CD4-positive, alpha-beta memory T cell (primary cell): ENCODE data around the gene DRC1. TPM values are rescaled to one million over a fixed set of nuclear protein-coding genes. Genes with fewer than 3 reads are reported as not detected.
A peak's percentile ranks its signal among the peaks of the same experiment; 100 is the strongest.

Experiments
- CTCF ChIA-PET: fragments of 350-600 bp; sonication (Branson Sonifier 250); formaldehyde crosslinking; loops from one replicate; lab custom pipeline; 2021; ENCODE audit warnings: inconsistent platforms; ENCODE audit not compliant: partially characterized antibody; lab: Charles Lee
- POLR2A ChIA-PET: fragments of 350-600 bp; sonication (Branson Sonifier 250); formaldehyde crosslinking; loops from one replicate; lab custom pipeline; 2021; ENCODE audit not compliant: partially characterized antibody; lab: Charles Lee
- DNase-seq, 5 donors: peaks; one replicate each; pipeline versions ENCODE4 v3.0.0 to v3.0.0-alpha.2; 2020 to 2022; ENCODE audit warnings: mixed read lengths in 1 of 5
- H3K27ac ChIP-seq: one replicate; pipeline ENCODE4 v1.7.0; 2013; ENCODE audit warnings: low read depth, low read length
- H3K27me3 ChIP-seq: 2 replicates; pipeline ENCODE4 v1.7.0; 2013; ENCODE audit warnings: mild to moderate bottlenecking, low read length, moderate library complexity; ENCODE audit not compliant: insufficient read depth
- H3K36me3 ChIP-seq: 2 replicates; pipeline ENCODE4 v1.7.0; 2013; ENCODE audit warnings: mild to moderate bottlenecking, low read length, moderate library complexity; ENCODE audit not compliant: insufficient read depth
- H3K4me1 ChIP-seq: 2 replicates; pipeline ENCODE4 v1.7.0; 2013; ENCODE audit warnings: mild to moderate bottlenecking, low read length, moderate library complexity; ENCODE audit not compliant: insufficient read depth
- H3K4me3 ChIP-seq, 2 donors: one replicate each; pipeline ENCODE4 v1.7.0; 2013; ENCODE audit warnings: low read length in 2 of 2, mild to moderate bottlenecking in 1 of 2
- H3K9me3 ChIP-seq, 2 donors: one replicate each; pipeline ENCODE4 v1.7.0; 2013; ENCODE audit warnings: low read length in 2 of 2, control low read depth in 1 of 2; ENCODE audit not compliant: control insufficient read depth in 1 of 2
- H3K27ac Mint-ChIP-seq, 7 donors: one replicate each; pipeline ENCODE4 v1.8.0; 2020 to 2021; ENCODE audit warnings: mixed read lengths in 7 of 7, mild to moderate bottlenecking in 6 of 7, inconsistent platforms in 3 of 7, moderate library complexity in 3 of 7
- H3K27me3 Mint-ChIP-seq, 2 donors: one replicate each; pipeline ENCODE4 v1.8.0; 2020 to 2021; ENCODE audit warnings: mixed read lengths in 2 of 2
- H3K36me3 Mint-ChIP-seq, 2 donors: one replicate each; pipeline ENCODE4 v1.8.0; 2020 to 2021; ENCODE audit warnings: mixed read lengths in 2 of 2, inconsistent platforms in 1 of 2, mild to moderate bottlenecking in 1 of 2
- H3K4me1 Mint-ChIP-seq, 4 donors: one replicate each; pipeline ENCODE4 v1.8.0; 2020 to 2021; ENCODE audit warnings: mixed read lengths in 4 of 4, mild to moderate bottlenecking in 1 of 4
- H3K4me3 Mint-ChIP-seq, 8 donors: one replicate each; pipeline ENCODE4 v1.8.0; 2020 to 2021; ENCODE audit warnings: mixed read lengths in 8 of 8, mild to moderate bottlenecking in 7 of 8, moderate library complexity in 6 of 8, inconsistent platforms in 3 of 8
- H3K9me3 Mint-ChIP-seq, 8 donors: one replicate each; pipeline ENCODE4 v1.8.0; 2020 to 2021; ENCODE audit warnings: mixed read lengths in 8 of 8, mild to moderate bottlenecking in 5 of 8, inconsistent platforms in 3 of 8, moderate library complexity in 1 of 8
- intact Hi-C: fragments of 100-400 bp; cut with micrococcal nuclease; formaldehyde crosslinking; loops from one replicate; pipeline ENCODE4 v1.15.1; 2023
- polyA plus RNA-seq, 2 donors: library from polyadenylated mRNA; unstranded; fragments of 300-500 nt; fragmentation: Illumina TruSeq; gene quantifications; one replicate each; pipeline ENCODE4 v1.2.3, GENCODE V29; 2021
- total RNA-seq, 2 experiments: library from RNA; stranded (reverse); gene quantifications; one replicate each; pipeline ENCODE4 v1.2.3, GENCODE V29; 2021

Gene DRC1
- total and polyA plus RNA-seq, 4 experiments from 2014 or later, result not detected

DNA sequence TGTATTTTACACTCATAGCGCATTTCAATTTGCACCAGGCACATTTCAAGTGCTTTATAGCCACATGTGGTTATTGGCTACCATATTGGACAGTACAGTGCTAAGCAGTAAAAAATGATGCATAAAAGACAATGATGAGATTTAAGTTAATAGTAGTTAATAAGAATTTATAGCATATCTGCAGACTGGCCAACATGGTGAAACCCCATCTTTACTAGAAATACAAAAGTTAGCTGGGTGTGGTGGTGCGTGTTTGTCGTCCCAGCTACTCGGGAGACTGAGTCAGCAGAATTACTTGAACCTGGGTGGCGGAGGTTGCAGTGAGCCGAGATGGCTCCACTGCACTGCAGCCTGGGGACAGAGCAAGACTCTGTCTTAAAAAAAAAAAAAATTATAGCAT is 9.7 kb downstream of the DRC1 start:
- Mint-ChIP-seq H3K9me3 (no peaks in the 10 kb centered on the region), H3K4me1 (peaks cover 0 to 8% (median 7%) of the 10 kb centered on the region in 4 donors), H3K27ac (peak overlapping the region in 1 of 7 donors; percentile 54), H3K4me3 (peak overlapping the region in 5 of 8 donors; percentile 66 to 76 (median 74)), H3K27me3 (peaks cover 8 to 11% of the 10 kb centered on the region in 2 donors), H3K36me3 (no peaks in the 10 kb centered on the region)
- Histone ChIP-seq H3K27me3 (no peaks in the 10 kb centered on the region), H3K36me3 (no peaks in the 10 kb centered on the region), H3K9me3 (no peaks in the 10 kb centered on the region), H3K27ac (no peak overlapping the region), H3K4me1 (no peaks in the 10 kb centered on the region), H3K4me3 (no peak overlapping the region)
- intact Hi-C loops, result no loop called here
- POLR2A ChIA-PET, result no interaction called here
- CTCF ChIA-PET, result no interaction called here
- DNase-seq, result no peak

DNA sequence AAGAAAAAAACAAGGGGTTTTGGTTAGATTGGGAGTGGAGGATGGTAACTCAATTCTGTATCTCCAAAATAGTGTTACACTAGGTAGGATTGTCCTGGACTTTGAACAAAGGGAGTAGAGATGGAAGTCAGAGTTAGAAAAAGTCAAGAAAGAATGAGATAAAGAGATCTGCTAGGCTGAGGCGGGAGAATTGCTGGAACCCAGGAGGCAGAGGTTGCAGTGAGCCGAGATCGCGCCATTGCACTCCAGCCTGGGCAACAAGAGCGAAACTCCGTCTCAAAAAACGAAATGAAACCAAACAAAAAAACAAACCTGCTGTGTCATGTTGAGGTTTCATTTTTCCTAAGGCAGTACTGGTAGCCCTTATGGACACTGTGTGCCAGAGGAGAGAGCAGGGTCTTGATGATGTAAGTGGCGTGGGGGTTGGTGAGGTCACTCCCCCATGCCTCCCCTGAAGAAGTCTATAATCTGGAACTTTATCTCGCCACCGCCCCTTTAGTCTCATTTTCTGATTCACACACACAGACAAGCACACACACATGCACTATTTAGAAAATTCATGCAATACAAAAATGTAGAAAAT is 10.5 kb downstream of the DRC1 start:
- Histone ChIP-seq H3K27me3 (no peaks in the 10 kb centered on the region), H3K27ac (no peak overlapping the region), H3K4me3 (peak overlapping the region in 1 of 2 donors; percentile 17), H3K9me3 (no peaks in the 10 kb centered on the region), H3K4me1 (no peaks in the 10 kb centered on the region), H3K36me3 (no peaks in the 10 kb centered on the region)
- Mint-ChIP-seq H3K27ac (peak overlapping the region in 2 of 7 donors; percentile 1 to 31), H3K4me1 (peaks cover 0 to 8% (median 7%) of the 10 kb centered on the region in 4 donors), H3K36me3 (no peaks in the 10 kb centered on the region), H3K9me3 (no peaks in the 10 kb centered on the region), H3K4me3 (peak overlapping the region; percentile 60 to 76 (median 71)), H3K27me3 (peaks cover 8 to 9% of the 10 kb centered on the region in 2 donors)
- intact Hi-C loops, result no loop called here
- CTCF ChIA-PET, result no interaction called here
- POLR2A ChIA-PET, result no interaction called here
- no peak for DNase-seq

DNA sequence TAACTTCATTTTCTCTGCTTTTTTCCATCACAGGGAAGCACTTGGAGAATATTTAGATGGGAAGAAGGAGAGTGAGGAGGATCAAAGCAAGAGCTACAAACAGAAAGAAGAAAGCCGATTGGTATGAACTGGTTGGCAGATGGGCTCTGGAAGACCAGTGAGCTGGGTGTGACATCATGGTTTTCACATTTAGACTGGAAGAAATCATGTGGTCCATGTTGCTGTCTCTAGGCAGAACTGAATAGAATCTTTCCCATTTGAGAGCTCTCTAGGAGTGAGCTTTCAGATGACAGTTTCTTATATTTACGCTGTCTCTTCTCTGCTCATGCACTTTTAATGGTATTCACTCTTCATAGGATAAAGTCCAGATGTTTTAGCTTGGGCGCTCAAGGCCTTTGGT is 12.6 kb downstream of the DRC1 start:
- Histone ChIP-seq H3K27ac (no peak overlapping the region), H3K27me3 (no peaks in the 10 kb centered on the region), H3K4me3 (no peak overlapping the region), H3K36me3 (no peaks in the 10 kb centered on the region), H3K4me1 (no peaks in the 10 kb centered on the region), H3K9me3 (no peaks in the 10 kb centered on the region)
- intact Hi-C loops, result no loop called here
- peaks cover 0 to 2% of the 10 kb centered on the region in 2 donors for H3K27me3 Mint-ChIP-seq
- no peak for DNase-seq
- CTCF ChIA-PET, result interaction anchor here (0.9 kb wide), 1 partner anchor 57 kb away, joined by 3 read pairs; no protein-coding TSS in a partner anchor
- no peaks in the 10 kb centered on the region for H3K36me3 Mint-ChIP-seq
- POLR2A ChIA-PET, result no interaction called here
- no peaks in the 10 kb centered on the region for H3K9me3 Mint-ChIP-seq
- H3K27ac Mint-ChIP-seq, result no peak overlapping the region
- H3K4me3 Mint-ChIP-seq, result no peak overlapping the region
- peaks cover 0 to 8% (median 7%) of the 10 kb centered on the region in 4 donors for H3K4me1 Mint-ChIP-seq

DNA sequence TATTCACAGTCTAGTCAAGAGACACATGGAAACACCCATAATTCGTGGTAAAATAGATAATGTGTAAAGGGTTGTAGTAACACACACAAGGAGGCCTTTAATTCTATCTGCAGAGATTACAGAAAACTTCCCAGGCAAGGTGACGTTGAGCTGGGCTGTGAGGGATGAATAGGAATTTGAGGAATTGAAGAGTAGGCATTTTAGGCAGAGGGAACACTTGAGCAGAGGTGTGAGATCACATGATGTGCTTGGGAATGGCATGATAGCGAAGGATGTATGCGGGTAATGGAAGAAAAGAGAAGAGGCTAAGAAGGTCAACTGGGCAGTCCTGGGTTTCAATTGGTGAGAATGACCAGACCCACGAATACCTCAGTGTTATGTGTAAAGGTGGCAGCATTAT is 20.2 kb downstream of the DRC1 start:
- DNase-seq, result no peak

DNA sequence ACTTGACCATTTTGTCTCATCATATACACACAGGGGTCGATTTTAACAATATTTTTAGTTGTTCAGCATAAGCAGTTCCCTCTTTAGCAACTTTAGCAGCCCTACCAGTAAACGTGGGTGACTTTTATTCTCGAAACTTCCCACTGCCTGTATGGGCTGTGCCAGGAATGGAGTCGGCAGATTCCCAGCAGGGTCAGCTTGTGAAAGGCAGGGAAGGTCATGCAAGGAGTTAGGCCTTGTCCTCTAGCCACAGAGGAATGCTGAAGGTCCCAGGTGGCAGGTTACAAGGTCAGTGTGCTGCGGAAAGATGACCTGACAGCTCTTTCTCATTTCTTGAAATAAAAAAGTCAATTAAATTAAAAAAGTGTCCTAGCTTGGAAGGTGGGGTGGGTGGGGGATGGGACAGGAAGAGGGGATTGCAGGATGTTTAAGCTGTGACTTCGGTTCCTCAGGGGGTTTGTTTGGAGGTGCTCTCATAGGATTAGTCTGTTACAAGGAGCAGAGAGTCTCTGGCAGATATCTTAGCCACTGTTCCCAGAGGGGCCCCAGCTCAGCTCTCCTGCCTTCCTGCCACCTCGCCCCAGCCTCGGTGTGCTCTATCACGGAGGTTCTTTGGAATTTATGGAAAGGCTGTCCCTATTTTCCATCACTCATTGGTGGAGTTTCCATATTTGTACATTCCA is 21.4 kb downstream of the DRC1 start:
- intact Hi-C loops, result no loop called here
- Mint-ChIP-seq H3K27ac (no peak overlapping the region), H3K9me3 (peaks cover 0 to 2% (median 0%) of the 10 kb centered on the region in 8 donors), H3K27me3 (peaks cover 2 to 4% of the 10 kb centered on the region in 2 donors), H3K36me3 (no peaks in the 10 kb centered on the region), H3K4me1 (no peaks in the 10 kb centered on the region), H3K4me3 (no peak overlapping the region)
- Histone ChIP-seq H3K4me1 (no peaks in the 10 kb centered on the region), H3K27me3 (no peaks in the 10 kb centered on the region), H3K27ac (no peak overlapping the region), H3K4me3 (no peak overlapping the region), H3K36me3 (no peaks in the 10 kb centered on the region), H3K9me3 (no peaks in the 10 kb centered on the region)
- POLR2A ChIA-PET, result no interaction called here
- DNase-seq, result no peak
- CTCF ChIA-PET, result no interaction called here

More for the DNA sequence above, 20.2 kb downstream of the DRC1 start:
- H3K27ac Mint-ChIP-seq, result no peak overlapping the region
- H3K9me3 Mint-ChIP-seq, result peaks cover 0 to 2% (median 0%) of the 10 kb centered on the region in 8 donors
- H3K27me3 Mint-ChIP-seq, result peaks cover 2 to 4% of the 10 kb centered on the region in 2 donors
- Histone ChIP-seq H3K36me3 (no peaks in the 10 kb centered on the region), H3K27me3 (no peaks in the 10 kb centered on the region), H3K4me1 (no peaks in the 10 kb centered on the region), H3K9me3 (no peaks in the 10 kb centered on the region), H3K27ac (no peak overlapping the region), H3K4me3 (no peak overlapping the region)
- no peaks in the 10 kb centered on the region for H3K36me3 Mint-ChIP-seq
- intact Hi-C loops, result no loop called here
- no peaks in the 10 kb centered on the region for H3K4me1 Mint-ChIP-seq
- POLR2A ChIA-PET, result no interaction called here
- CTCF ChIA-PET, result no interaction called here
- H3K4me3 Mint-ChIP-seq, result no peak overlapping the region

DNA sequence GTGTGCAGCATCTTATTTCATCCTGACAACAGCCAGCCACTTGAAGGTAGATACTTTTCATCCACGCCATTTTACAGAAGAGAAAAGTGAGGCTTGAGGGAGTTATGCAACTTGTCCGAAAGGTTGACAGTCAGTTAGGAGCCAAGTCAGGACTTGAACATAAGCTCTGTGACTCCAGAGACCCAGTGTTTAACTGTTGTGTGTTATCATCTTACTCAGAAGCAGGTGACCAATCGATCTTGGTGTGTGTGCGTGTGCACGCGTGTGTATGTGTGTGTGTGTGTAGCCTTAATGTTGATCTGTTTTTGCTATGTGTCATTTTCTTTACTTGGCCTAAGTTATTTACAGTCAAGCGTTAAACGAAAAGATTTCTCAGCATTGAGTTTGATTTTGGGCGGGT is 22.0 kb downstream of the DRC1 start:
- CTCF ChIA-PET, result no interaction called here
- intact Hi-C loops, result no loop called here
- no peaks in the 10 kb centered on the region for H3K36me3 Mint-ChIP-seq

GRCh38 chr2:26424221-26424620 is 22.5 kb downstream of the DRC1 start:
- CTCF ChIA-PET, result no interaction called here
- peaks cover 0 to 6% of the 10 kb centered on the region in 2 donors for H3K27me3 Mint-ChIP-seq
- no peaks in the 10 kb centered on the region for H3K4me1 Mint-ChIP-seq

More for the DNA sequence above, 22.0 kb downstream of the DRC1 start:
- peaks cover 0 to 2% (median 0%) of the 10 kb centered on the region in 8 donors for H3K9me3 Mint-ChIP-seq
- H3K27ac Mint-ChIP-seq, result no peak overlapping the region
- no peaks in the 10 kb centered on the region for H3K4me1 Mint-ChIP-seq
- Histone ChIP-seq H3K36me3 (no peaks in the 10 kb centered on the region), H3K4me1 (no peaks in the 10 kb centered on the region), H3K27me3 (no peaks in the 10 kb centered on the region), H3K27ac (no peak overlapping the region), H3K4me3 (no peak overlapping the region), H3K9me3 (no peaks in the 10 kb centered on the region)
- H3K27me3 Mint-ChIP-seq, result peaks cover 0 to 5% of the 10 kb centered on the region in 2 donors
- H3K4me3 Mint-ChIP-seq, result no peak overlapping the region
- DNase-seq, result no peak
- POLR2A ChIA-PET, result no interaction called here

More at GRCh38 chr2:26424221-26424620, 22.5 kb downstream of the DRC1 start:
- Histone ChIP-seq H3K27ac (no peak overlapping the region), H3K9me3 (no peaks in the 10 kb centered on the region), H3K27me3 (no peaks in the 10 kb centered on the region), H3K36me3 (no peaks in the 10 kb centered on the region), H3K4me3 (no peak overlapping the region), H3K4me1 (no peaks in the 10 kb centered on the region)
- Mint-ChIP-seq H3K27ac (no peak overlapping the region), H3K9me3 (peaks cover 0 to 2% (median 0%) of the 10 kb centered on the region in 8 donors), H3K36me3 (no peaks in the 10 kb centered on the region), H3K4me3 (no peak overlapping the region)
- intact Hi-C loops, result no loop called here
- POLR2A ChIA-PET, result no interaction called here
- no peak for DNase-seq
